ENCODE data around the gene TBC1D32.

TBC1D32 gene

DNA sequence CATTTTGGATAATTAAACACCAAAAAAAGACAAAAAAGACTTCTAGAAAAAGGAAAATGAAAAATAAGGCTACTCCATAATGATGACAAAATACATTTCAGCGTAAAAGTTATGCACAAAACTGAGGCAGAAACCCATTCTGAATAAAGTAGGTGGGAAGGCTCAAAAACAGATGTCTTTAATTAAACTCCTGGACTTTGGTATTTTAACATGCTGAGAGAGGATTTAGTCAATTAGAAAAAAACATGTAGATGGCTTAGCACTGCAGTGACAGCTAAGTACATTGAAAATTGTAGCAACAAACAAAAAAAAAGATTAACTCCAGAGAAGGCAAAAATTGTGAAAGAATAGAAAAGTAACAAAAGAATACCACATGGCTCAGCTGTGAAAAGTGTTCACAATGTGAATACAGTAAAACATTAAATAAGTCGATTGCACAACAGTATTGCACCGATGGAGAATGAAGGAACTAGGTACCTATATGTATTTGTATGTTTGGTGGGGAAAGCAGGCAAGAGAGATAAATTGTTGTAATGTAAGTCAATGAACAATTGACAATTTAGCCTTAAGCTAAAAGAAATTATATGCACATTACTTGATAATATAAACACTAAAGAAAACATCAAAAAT is 59.5 kb downstream of the TBC1D32 start:
- H3K36me3 ChIP-seq (ENCODE audit: control insufficient read depth, low read length): no peaks in the 10 kb centered on the region

DNA sequence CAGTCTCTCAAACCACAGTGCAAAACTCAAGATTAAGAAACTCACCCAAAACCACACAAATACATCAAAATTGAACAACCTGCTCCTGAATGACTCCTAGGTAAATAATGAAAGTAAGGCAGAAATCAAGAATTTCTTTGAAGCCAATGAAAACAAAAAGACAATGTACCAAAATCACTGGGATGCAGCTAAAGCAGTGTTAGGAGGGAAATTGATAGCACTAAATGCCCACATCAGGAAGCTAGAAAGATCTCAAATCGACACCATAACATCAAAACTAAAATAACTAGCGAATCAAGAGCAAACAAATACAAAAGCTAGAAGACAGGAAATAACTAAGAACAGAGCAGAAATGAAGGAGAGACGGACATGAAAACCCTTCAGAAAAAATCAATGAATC is 70.5 kb downstream of the TBC1D32 start:
- TF ChIP-seq, protein P1, sequence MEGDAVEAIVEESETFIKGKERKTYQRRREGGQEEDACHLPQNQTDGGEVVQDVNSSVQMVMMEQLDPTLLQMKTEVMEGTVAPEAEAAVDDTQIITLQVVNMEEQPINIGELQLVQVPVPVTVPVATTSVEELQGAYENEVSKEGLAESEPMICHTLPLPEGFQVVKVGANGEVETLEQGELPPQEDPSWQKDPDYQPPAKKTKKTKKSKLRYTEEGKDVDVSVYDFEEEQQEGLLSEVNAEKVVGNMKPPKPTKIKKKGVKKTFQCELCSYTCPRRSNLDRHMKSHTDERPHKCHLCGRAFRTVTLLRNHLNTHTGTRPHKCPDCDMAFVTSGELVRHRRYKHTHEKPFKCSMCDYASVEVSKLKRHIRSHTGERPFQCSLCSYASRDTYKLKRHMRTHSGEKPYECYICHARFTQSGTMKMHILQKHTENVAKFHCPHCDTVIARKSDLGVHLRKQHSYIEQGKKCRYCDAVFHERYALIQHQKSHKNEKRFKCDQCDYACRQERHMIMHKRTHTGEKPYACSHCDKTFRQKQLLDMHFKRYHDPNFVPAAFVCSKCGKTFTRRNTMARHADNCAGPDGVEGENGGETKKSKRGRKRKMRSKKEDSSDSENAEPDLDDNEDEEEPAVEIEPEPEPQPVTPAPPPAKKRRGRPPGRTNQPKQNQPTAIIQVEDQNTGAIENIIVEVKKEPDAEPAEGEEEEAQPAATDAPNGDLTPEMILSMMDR (IDR thresholded peaks at IDR 0.05; ENCODE audit: low read depth, low read length, poor library complexity, severe bottlenecking): no peak
- TF ChIP-seq EZH2phosphoT487 (IDR thresholded peaks at IDR 0.05; ENCODE audit: borderline replicate concordance, low read length): no peak
- H3K9me2 ChIP-seq (replicated peaks; ENCODE audit: control insufficient read depth, low read length): no peaks in the 10 kb centered on the region
- H3K79me2 ChIP-seq (ENCODE audit: control insufficient read depth, low read length): no peaks in the 10 kb centered on the region
- no peaks in the 10 kb centered on the region for H3K4me1 ChIP-seq (ENCODE audit: control insufficient read depth, low read length)
- no peaks in the 10 kb centered on the region for H3K27me3 ChIP-seq (ENCODE audit: control insufficient read depth, low read length)
- H4K20me1 ChIP-seq (ENCODE audit: control insufficient read depth, insufficient read depth, low read depth, low read length): no peaks in the 10 kb centered on the region
- no peak overlapping the region for H3K4me2 ChIP-seq (ENCODE audit: low read length)
- H3K9me3 ChIP-seq (ENCODE audit: control insufficient read depth, insufficient read depth, low read length): peaks cover 4% of the 10 kb centered on the region; the same call in 1 of the 2 replicates
- H3F3A ChIP-seq (ENCODE audit: control insufficient read depth, insufficient read depth): no peaks in the 10 kb centered on the region
- H3K4me3 ChIP-seq (ENCODE audit: low read length): no peak overlapping the region
- H3K27ac ChIP-seq (ENCODE audit: low read depth, low read length): no peak overlapping the region
- no peaks in the 10 kb centered on the region for H3K36me3 ChIP-seq (ENCODE audit: control insufficient read depth, low read length)

More for the DNA sequence above, 59.5 kb downstream of the TBC1D32 start:
- Histone ChIP-seq H3K9me2 (replicated peaks; ENCODE audit: control insufficient read depth, low read length) (no peaks in the 10 kb centered on the region), H3K27me3 (ENCODE audit: control insufficient read depth, low read length) (no peaks in the 10 kb centered on the region), H3K4me1 (ENCODE audit: control insufficient read depth, low read length) (no peaks in the 10 kb centered on the region), H3K4me2 (ENCODE audit: low read length) (no peak overlapping the region), H4K20me1 (ENCODE audit: control insufficient read depth, insufficient read depth, low read depth, low read length) (no peaks in the 10 kb centered on the region), H3K4me3 (ENCODE audit: low read length) (no peak overlapping the region), H3F3A (ENCODE audit: control insufficient read depth, insufficient read depth) (no peaks in the 10 kb centered on the region), H3K9me3 (ENCODE audit: control insufficient read depth, insufficient read depth, low read length) (no peaks in the 10 kb centered on the region), H3K27ac (ENCODE audit: low read depth, low read length) (no peak overlapping the region), H3K79me2 (ENCODE audit: control insufficient read depth, low read length) (no peaks in the 10 kb centered on the region)
- no peak for TF ChIP-seq EZH2phosphoT487 (IDR thresholded peaks at IDR 0.05; ENCODE audit: borderline replicate concordance, low read length)
- TF ChIP-seq, protein P1 (IDR thresholded peaks at IDR 0.05; ENCODE audit: low read depth, low read length, poor library complexity, severe bottlenecking): no peak

DNA sequence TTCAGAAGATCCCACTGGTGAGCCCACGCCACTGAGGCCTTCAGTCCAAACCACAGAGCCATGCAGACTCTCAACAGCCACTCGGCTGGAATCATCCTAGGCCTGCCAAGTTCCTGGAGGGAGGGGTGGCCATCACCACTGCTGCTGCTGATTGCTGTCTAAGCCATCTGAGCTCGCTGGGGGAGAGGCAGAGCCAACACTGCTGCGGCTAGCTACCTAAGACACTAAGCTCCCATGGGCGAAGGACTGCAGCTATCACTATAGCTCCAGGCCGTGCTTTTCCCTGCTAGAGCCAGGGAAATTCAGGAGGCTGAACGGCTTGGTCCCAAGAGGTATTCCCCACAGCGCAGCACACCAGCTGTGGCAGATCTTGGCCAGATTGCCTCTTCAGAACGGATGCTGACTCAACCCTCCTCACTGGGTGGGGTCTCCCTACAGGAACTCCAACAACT is 73.6 kb downstream of the TBC1D32 start:
- Histone ChIP-seq H3K36me3 (ENCODE audit: control insufficient read depth, low read length) (no peaks in the 10 kb centered on the region), H3K4me1 (ENCODE audit: control insufficient read depth, low read length) (no peaks in the 10 kb centered on the region), H3K9me3 (ENCODE audit: control insufficient read depth, insufficient read depth, low read length) (peaks cover 4% of the 10 kb centered on the region; the same call in 1 of the 2 replicates), H3K27me3 (ENCODE audit: control insufficient read depth, low read length) (no peaks in the 10 kb centered on the region), H3K9me2 (replicated peaks; ENCODE audit: control insufficient read depth, low read length) (no peaks in the 10 kb centered on the region), H3F3A (ENCODE audit: control insufficient read depth, insufficient read depth) (no peaks in the 10 kb centered on the region), H3K4me2 (ENCODE audit: low read length) (no peak overlapping the region), H3K79me2 (ENCODE audit: control insufficient read depth, low read length) (no peaks in the 10 kb centered on the region), H3K27ac (ENCODE audit: low read depth, low read length) (no peak overlapping the region), H3K4me3 (ENCODE audit: low read length) (no peak overlapping the region), H4K20me1 (ENCODE audit: control insufficient read depth, insufficient read depth, low read depth, low read length) (no peaks in the 10 kb centered on the region)
- TF ChIP-seq, protein P1 (IDR thresholded peaks at IDR 0.05; ENCODE audit: low read depth, low read length, poor library complexity, severe bottlenecking): no peak
- TF ChIP-seq EZH2phosphoT487 (IDR thresholded peaks at IDR 0.05; ENCODE audit: borderline replicate concordance, low read length): no peak

Data from DOHH2 (cell line).